Lower leg skin (tissue), 4 donors: ENCODE data around the gene KRTAP19-3. TPM values are rescaled to one million over a fixed set of nuclear protein-coding genes. Genes with fewer than 3 reads are reported as not detected.

Source experiments
- DNase-seq, 2 donors: peaks; one replicate each; pipeline ENCODE4 v3.0.0-alpha.2; 2019; ENCODE audit warnings: low spot score in 2 of 2
- H3K4me3 ChIP-seq: fragments of 200-600 bp; sonication (generic); 2 replicates; pipeline ENCODE4 v1.5.1; 2017; ENCODE audit warnings: mild to moderate bottlenecking, low read depth; ENCODE audit not compliant: poor library complexity, severe bottlenecking
- CTCF ChIP-seq, 3 donors: fragments of 450-650 bp; IDR thresholded peaks; one replicate each; pipeline ENCODE4 v1.5.1; 2016; ENCODE audit warnings: antibody characterized with exemption in 3 of 3, mild to moderate bottlenecking in 3 of 3, moderate library complexity in 2 of 3
- POLR2A ChIP-seq, 2 donors: fragments of 450-650 bp; IDR thresholded peaks; one replicate each; pipeline ENCODE4 v1.6.1; 2016 to 2017; ENCODE audit warnings: antibody characterized with exemption in 2 of 2, mild to moderate bottlenecking in 1 of 2, moderate library complexity in 1 of 2
- WGBS, 2 donors: methylation state at CpG; one replicate each; pipeline ENCODE4 v1.1.5; 2018; 5-methylcytosine and 5-hydroxymethylcytosine counted together
- intact Hi-C: fragments of 100-400 bp; cut with DNase I; formaldehyde crosslinking; loops from one replicate; pipeline ENCODE4 v1.15.0; 2023; ENCODE audit warnings: low total_unique reads
- total RNA-seq, 4 donors: library from RNA; depleted of rRNA; stranded (reverse); fragments of >200 nt; gene quantifications; one replicate each; pipeline ENCODE4 v1.1.0, GENCODE V29; 2016

The KRTAP19-3 gene
- total RNA-seq, 4 donors from 2014 or later: 0.97 to 17.1 TPM; not detected in 2

- 84 to 100% methylated on average over 1 to 2 of the region's 2 CpGs for WGBS, 2 donors
- no peak for DNase-seq
- H3K4me3 ChIP-seq: no peak within 1 kb of the TSS
- intact Hi-C loops: no loop called here
- TF ChIP-seq CTCF (IDR thresholded peaks at IDR 0.05) (no peak), POLR2A (IDR thresholded peaks at IDR 0.05) (no peak)
Measured at GRCh38 chr21:30487336-30487735, 4.5 kb downstream of the KRTAP19-3 start, which contains the start of gene KRTAP19-2. Gene KRTAP19-2, minus strand, starts transcription at chr21:30487436. Its CDS starts 88 bp downstream, at chr21:30487348.

GRCh38 chr21:30486180-30486579, 5.6 kb downstream of the KRTAP19-3 start:
- H3K4me3 ChIP-seq: no peak overlapping the region
- no peak for DNase-seq
- TF ChIP-seq CTCF (IDR thresholded peaks at IDR 0.05): no peak
- TF ChIP-seq POLR2A (IDR thresholded peaks at IDR 0.05): no peak
- WGBS, 2 donors: 73 to 90% methylated on average over 2 of the region's 2 CpGs
- intact Hi-C loops: no loop called here

- WGBS, 2 donors: 40 to 51% methylated on average over 2 of the region's 2 CpGs
- intact Hi-C loops: no loop called here
- no peak overlapping the region for H3K4me3 ChIP-seq
- DNase-seq: no peak
- TF ChIP-seq CTCF (IDR thresholded peaks at IDR 0.05) (no peak), POLR2A (IDR thresholded peaks at IDR 0.05) (no peak)
Measured at GRCh38 chr21:30482130-30482529, 9.7 kb downstream of the KRTAP19-3 start.

- intact Hi-C loops: no loop called here
- 77 to 80% methylated on average over 7 of the region's 7 CpGs for WGBS, 2 donors
- DNase-seq: no peak
- no peak for TF ChIP-seq POLR2A (IDR thresholded peaks at IDR 0.05)
- TF ChIP-seq CTCF (IDR thresholded peaks at IDR 0.05): no peak
- no peak within 1 kb of the TSS for H3K4me3 ChIP-seq
Measured at GRCh38 chr21:30480145-30480544, 11.7 kb downstream of the KRTAP19-3 start, which contains the start of gene KRTAP19-1. Gene KRTAP19-1, minus strand, starts transcription at chr21:30480367. Its CDS starts 50 bp downstream, at chr21:30480317.

GRCh38 chr21:30479259-30479658, 12.6 kb downstream of the KRTAP19-3 start:
- no peak overlapping the region for H3K4me3 ChIP-seq
- no peak for DNase-seq
- TF ChIP-seq POLR2A (IDR thresholded peaks at IDR 0.05) (no peak), CTCF (IDR thresholded peaks at IDR 0.05) (no peak)
- intact Hi-C loops: no loop called here
- WGBS, 2 donors: 69 to 75% methylated on average over 4 of the region's 4 CpGs

- intact Hi-C loops: no loop called here
- DNase-seq: no peak
- TF ChIP-seq POLR2A (IDR thresholded peaks at IDR 0.05): no peak
- TF ChIP-seq CTCF (IDR thresholded peaks at IDR 0.05): no peak
- WGBS, 2 donors: 26 to 43% methylated on average over 3 of the region's 3 CpGs
- no peak overlapping the region for H3K4me3 ChIP-seq
Measured at GRCh38 chr21:30478004-30478403, 13.8 kb downstream of the KRTAP19-3 start.
